Measurements from ENCODE around the gene KRTAP13-2.

KRTAP13-2 gene

DNA sequence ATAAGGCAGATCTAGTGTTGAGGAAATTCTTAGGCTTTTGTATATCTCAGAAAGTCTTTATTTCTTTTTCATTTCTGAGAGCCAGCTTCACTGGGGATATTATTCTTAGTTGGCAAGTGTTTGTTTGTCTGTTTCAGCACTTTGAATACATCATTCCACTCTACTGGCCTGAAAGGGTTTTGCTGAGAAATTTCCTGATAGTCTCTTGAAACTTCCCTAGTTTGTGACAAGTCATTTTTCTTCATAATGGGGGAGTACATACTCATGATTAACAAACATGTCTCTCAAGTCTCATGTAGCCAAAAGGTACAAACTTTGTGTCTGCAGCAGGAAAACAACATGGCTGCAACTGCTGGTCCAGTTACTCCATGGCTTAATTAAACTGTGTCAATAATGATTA lies 45.7 kb downstream of the KRTAP13-2 start:
- no peak overlapping the region for H3K4me3 ChIP-seq
- DNase-seq, result no peak
- peaks cover 0 to 4% (median 0%) of the 10 kb centered on the region in 4 donors for H3K4me1 ChIP-seq
- TF ChIP-seq, protein P1, sequence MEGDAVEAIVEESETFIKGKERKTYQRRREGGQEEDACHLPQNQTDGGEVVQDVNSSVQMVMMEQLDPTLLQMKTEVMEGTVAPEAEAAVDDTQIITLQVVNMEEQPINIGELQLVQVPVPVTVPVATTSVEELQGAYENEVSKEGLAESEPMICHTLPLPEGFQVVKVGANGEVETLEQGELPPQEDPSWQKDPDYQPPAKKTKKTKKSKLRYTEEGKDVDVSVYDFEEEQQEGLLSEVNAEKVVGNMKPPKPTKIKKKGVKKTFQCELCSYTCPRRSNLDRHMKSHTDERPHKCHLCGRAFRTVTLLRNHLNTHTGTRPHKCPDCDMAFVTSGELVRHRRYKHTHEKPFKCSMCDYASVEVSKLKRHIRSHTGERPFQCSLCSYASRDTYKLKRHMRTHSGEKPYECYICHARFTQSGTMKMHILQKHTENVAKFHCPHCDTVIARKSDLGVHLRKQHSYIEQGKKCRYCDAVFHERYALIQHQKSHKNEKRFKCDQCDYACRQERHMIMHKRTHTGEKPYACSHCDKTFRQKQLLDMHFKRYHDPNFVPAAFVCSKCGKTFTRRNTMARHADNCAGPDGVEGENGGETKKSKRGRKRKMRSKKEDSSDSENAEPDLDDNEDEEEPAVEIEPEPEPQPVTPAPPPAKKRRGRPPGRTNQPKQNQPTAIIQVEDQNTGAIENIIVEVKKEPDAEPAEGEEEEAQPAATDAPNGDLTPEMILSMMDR (IDR thresholded peaks at IDR 0.05), result no peak
- no peaks in the 10 kb centered on the region for H3K36me3 ChIP-seq
- intact Hi-C loops (cut with DNase I; ENCODE audit: low total_unique reads), result no loop called here
- H3K27me3 ChIP-seq, result no peaks in the 10 kb centered on the region
- no peak overlapping the region for H3K27ac ChIP-seq
- peaks cover 0 to 5% (median 0%) of the 10 kb centered on the region in 3 donors for H3K9me3 ChIP-seq

Measured in tibial artery (tissue), 4 donors.